Glutamatergic neuron (in vitro differentiated cells): ENCODE data around the gene BTBD2. TPM values are rescaled to one million over a fixed set of nuclear protein-coding genes. Genes with fewer than 3 reads are reported as not detected.

Experiments used
- DNase-seq: peaks from one replicate; pipeline ENCODE4 v3.0.0; 2022
- H3K27ac Mint-ChIP-seq: one replicate; pipeline ENCODE4 v1.8.0; 2020; ENCODE audit warnings: mild to moderate bottlenecking, mixed read lengths, inconsistent platforms; ENCODE audit not compliant: unreplicated experiment
- H3K27me3 Mint-ChIP-seq: one replicate; pipeline ENCODE4 v1.8.0; 2020; ENCODE audit warnings: mild to moderate bottlenecking, moderate library complexity, mixed read lengths, inconsistent platforms; ENCODE audit not compliant: unreplicated experiment
- H3K36me3 Mint-ChIP-seq: one replicate; pipeline ENCODE4 v1.8.0; 2020; ENCODE audit warnings: mild to moderate bottlenecking, mixed read lengths, inconsistent platforms; ENCODE audit not compliant: unreplicated experiment
- H3K4me1 Mint-ChIP-seq: one replicate; pipeline ENCODE4 v1.8.0; 2020; ENCODE audit warnings: mild to moderate bottlenecking, low read depth, mixed read lengths, inconsistent platforms; ENCODE audit not compliant: unreplicated experiment
- H3K4me3 Mint-ChIP-seq: one replicate; pipeline ENCODE4 v1.8.0; 2020; ENCODE audit warnings: mild to moderate bottlenecking, mixed read lengths, inconsistent platforms; ENCODE audit not compliant: unreplicated experiment
- H3K9me3 Mint-ChIP-seq: one replicate; pipeline ENCODE4 v1.8.0; 2020; ENCODE audit warnings: mild to moderate bottlenecking, moderate library complexity, mixed read lengths, inconsistent platforms; ENCODE audit not compliant: unreplicated experiment
- total RNA-seq: library from RNA; stranded (reverse); fragmentation: NEBNext Ultra II Directional; extraction: Animal tissue kit (Norgen Biotek cat#: 25700); gene quantifications from one replicate; pipeline ENCODE4 v1.2.1, GENCODE V29; 2021; ENCODE audit not compliant: unreplicated experiment
- TF ChIP-seq, protein P1 (sequence below): fragments of 200-600 bp; sonication (generic); IDR thresholded peaks from one replicate; pipeline ENCODE4 v1.5.0; 2021; ENCODE audit not compliant: partially characterized antibody, unreplicated experiment

BTBD2 gene
- total RNA-seq, 1 donor from 2014 or later = 70.4 TPM

GRCh38 chr19:2054763-2055162, 39.2 kb upstream of the BTBD2 start:
- Mint-ChIP-seq H3K36me3 (no peaks in the 10 kb centered on the region), H3K4me3 (no peak overlapping the region), H3K9me3 (peaks cover 2% of the 10 kb centered on the region), H3K4me1 (peaks cover 3% of the 10 kb centered on the region), H3K27me3 (peaks cover 4% of the 10 kb centered on the region), H3K27ac (no peak overlapping the region)
- no peak for DNase-seq
- TF ChIP-seq, protein P1, sequence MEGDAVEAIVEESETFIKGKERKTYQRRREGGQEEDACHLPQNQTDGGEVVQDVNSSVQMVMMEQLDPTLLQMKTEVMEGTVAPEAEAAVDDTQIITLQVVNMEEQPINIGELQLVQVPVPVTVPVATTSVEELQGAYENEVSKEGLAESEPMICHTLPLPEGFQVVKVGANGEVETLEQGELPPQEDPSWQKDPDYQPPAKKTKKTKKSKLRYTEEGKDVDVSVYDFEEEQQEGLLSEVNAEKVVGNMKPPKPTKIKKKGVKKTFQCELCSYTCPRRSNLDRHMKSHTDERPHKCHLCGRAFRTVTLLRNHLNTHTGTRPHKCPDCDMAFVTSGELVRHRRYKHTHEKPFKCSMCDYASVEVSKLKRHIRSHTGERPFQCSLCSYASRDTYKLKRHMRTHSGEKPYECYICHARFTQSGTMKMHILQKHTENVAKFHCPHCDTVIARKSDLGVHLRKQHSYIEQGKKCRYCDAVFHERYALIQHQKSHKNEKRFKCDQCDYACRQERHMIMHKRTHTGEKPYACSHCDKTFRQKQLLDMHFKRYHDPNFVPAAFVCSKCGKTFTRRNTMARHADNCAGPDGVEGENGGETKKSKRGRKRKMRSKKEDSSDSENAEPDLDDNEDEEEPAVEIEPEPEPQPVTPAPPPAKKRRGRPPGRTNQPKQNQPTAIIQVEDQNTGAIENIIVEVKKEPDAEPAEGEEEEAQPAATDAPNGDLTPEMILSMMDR = no peak

GRCh38 chr19:2053601-2054389, 38.3 kb upstream of the BTBD2 start:
- Mint-ChIP-seq H3K9me3 (peaks cover 2% of the 10 kb centered on the region), H3K4me1 (peaks cover 4% of the 10 kb centered on the region), H3K4me3 (no peak overlapping the region), H3K36me3 (no peaks in the 10 kb centered on the region), H3K27me3 (peaks cover 2% of the 10 kb centered on the region), H3K27ac (no peak overlapping the region)
- TF ChIP-seq, protein P1 = no peak
- DNase-seq = no peak

- H3K9me3 Mint-ChIP-seq = peaks cover 2% of the 10 kb centered on the region
- no peak for DNase-seq
- peaks cover 2% of the 10 kb centered on the region for H3K27me3 Mint-ChIP-seq
- peak overlapping the region; percentile 55 for H3K4me3 Mint-ChIP-seq
- peaks cover 4% of the 10 kb centered on the region for H3K4me1 Mint-ChIP-seq
- no peaks in the 10 kb centered on the region for H3K36me3 Mint-ChIP-seq
- TF ChIP-seq, protein P1 = no peak
- no peak overlapping the region for H3K27ac Mint-ChIP-seq
Observed at GRCh38 chr19:2051773-2052704, 36.5 kb upstream of the BTBD2 start.

GRCh38 chr19:2050991-2051772, 35.7 kb upstream of the BTBD2 start, which contains the start of gene MKNK2:
Gene MKNK2, minus strand, starts transcription at chr19:2051244. Its CDS starts 393 bp downstream, at chr19:2050851.
- Mint-ChIP-seq H3K9me3 (peaks cover 2% of the 10 kb centered on the region), H3K36me3 (no peaks in the 10 kb centered on the region), H3K4me3 (peak within 1 kb of the TSS; percentile 93), H3K4me1 (peaks cover 4% of the 10 kb centered on the region), H3K27ac (no peak within 1 kb of the TSS), H3K27me3 (peaks cover 2% of the 10 kb centered on the region)
- peak; percentile 96 for DNase-seq
- TF ChIP-seq, protein P1 = peak; percentile 69
